Measurements from ENCODE around the gene RTKN2. TPM values are rescaled to one million over a fixed set of nuclear protein-coding genes. Genes with fewer than 3 reads are reported as not detected.

RTKN2 gene
- total and polyA plus RNA-seq, 9 of the 15 experiments (the other 6 are each of a cell fraction or from before 2014, with no cell fraction given): 0.03 to 0.11 (median 0.05) TPM; not detected in 2

DNA sequence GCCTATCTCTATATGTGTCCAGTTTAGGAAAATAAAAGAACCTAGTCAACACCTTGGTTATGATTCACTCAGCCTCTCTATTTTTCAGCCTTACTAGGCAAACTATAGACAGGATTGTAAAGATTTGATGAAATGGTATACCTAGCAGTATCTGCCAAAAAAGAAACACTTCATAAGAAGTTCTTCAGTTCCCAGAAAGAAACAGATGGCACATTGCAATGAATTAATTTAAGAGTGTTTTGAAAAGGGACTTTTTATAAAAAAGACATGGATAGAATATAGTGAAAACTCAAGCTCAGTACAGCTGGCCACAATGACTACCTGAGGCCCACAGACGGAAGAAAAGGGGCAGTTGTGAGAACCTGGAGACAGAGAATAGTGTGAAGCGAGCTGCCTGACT lies 40.6 kb upstream of the RTKN2 start:
- H3K9ac ChIP-seq (ENCODE audit: insufficient read depth in 1 of 2, low read depth in 2 of 2, low read length in 2 of 2): no peak overlapping the region
- no peak overlapping the region for H3K27ac ChIP-seq (ENCODE audit: extremely low read depth, low read depth, low read length)
- ATAC-seq (no peak), FAIRE-seq (no peak), DNase-seq (ENCODE audit: extremely low read depth in 1 of 4, low spot score in 3 of 4) (no peak)
- H3K79me2 ChIP-seq (ENCODE audit: control insufficient read depth, insufficient read depth, low read length): no peaks in the 10 kb centered on the region
- intact Hi-C loops (cut with micrococcal nuclease) (no loop called here), in situ Hi-C loops (cut with MboI) (no loop called here)
- no peaks in the 10 kb centered on the region for H3K27me3 ChIP-seq (ENCODE audit: control insufficient read depth in 2 of 2, insufficient read depth in 2 of 2, low read length in 2 of 2)
- H2AFZ ChIP-seq (ENCODE audit: low read depth, low read length): no peak overlapping the region
- no peaks in the 10 kb centered on the region for H4K20me1 ChIP-seq (replicated peaks; ENCODE audit: control insufficient read depth, insufficient read depth, low read length)
- no peak overlapping the region for H3K4me3 ChIP-seq
- no peaks in the 10 kb centered on the region for H3K36me3 ChIP-seq (ENCODE audit: control insufficient read depth, insufficient read depth, low read length)
- no peaks in the 10 kb centered on the region for H3K9me3 ChIP-seq (replicated peaks; ENCODE audit: control insufficient read depth, insufficient read depth, low read depth, low read length)
- no peaks in the 10 kb centered on the region for H3K9me1 ChIP-seq (ENCODE audit: control insufficient read depth, insufficient read depth, low read length)
- TF ChIP-seq ZNF507 (tag; conservative IDR thresholded peaks at IDR 0.05) (no peak), GABPB2 (CRISPR knock-in tag; conservative IDR thresholded peaks at IDR 0.05) (no peak), TBL1XR1 (IDR thresholded peaks at IDR 0.05; ENCODE audit: low read length in 2 of 2) (no peak), KDM5B (IDR thresholded peaks at IDR 0.05; ENCODE audit: insufficient replicate concordance, low read depth, low read length) (no peak), ZBTB1 (CRISPR knock-in tag; IDR thresholded peaks at IDR 0.05; ENCODE audit: borderline replicate concordance, low read depth) (no peak), MYNN (IDR thresholded peaks at IDR 0.05) (no peak), MYNN (CRISPR knock-in tag; IDR thresholded peaks at IDR 0.05) (no peak), ZNF3 (CRISPR knock-in tag; IDR thresholded peaks at IDR 0.05) (no peak), SMARCA5 (IDR thresholded peaks at IDR 0.05) (no peak), ZSCAN29 (IDR thresholded peaks at IDR 0.05) (no peak), PHF21A (IDR thresholded peaks at IDR 0.05; ENCODE audit: borderline replicate concordance, low read depth) (no peak), U2AF2 (optimal IDR thresholded peaks at IDR 0.05; ENCODE audit: low read depth, low read length) (no peak), BHLHE40 (IDR thresholded peaks at IDR 0.05; ENCODE audit: low read length) (no peak), MAZ (CRISPR knock-in tag; conservative IDR thresholded peaks at IDR 0.05 in 1 of 2, IDR thresholded peaks at IDR 0.05 in 1 of 2) (no peak), MEF2A (IDR thresholded peaks at IDR 0.05; ENCODE audit: control insufficient read depth, low read depth, low read length) (no peak), STAT5B (CRISPR knock-in tag; IDR thresholded peaks at IDR 0.05) (no peak)
- TF ChIP-seq, protein P1, sequence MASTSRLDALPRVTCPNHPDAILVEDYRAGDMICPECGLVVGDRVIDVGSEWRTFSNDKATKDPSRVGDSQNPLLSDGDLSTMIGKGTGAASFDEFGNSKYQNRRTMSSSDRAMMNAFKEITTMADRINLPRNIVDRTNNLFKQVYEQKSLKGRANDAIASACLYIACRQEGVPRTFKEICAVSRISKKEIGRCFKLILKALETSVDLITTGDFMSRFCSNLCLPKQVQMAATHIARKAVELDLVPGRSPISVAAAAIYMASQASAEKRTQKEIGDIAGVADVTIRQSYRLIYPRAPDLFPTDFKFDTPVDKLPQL (IDR thresholded peaks at IDR 0.05; ENCODE audit: extremely low read depth, insufficient read length): no peak
- TF ChIP-seq, protein P2, sequence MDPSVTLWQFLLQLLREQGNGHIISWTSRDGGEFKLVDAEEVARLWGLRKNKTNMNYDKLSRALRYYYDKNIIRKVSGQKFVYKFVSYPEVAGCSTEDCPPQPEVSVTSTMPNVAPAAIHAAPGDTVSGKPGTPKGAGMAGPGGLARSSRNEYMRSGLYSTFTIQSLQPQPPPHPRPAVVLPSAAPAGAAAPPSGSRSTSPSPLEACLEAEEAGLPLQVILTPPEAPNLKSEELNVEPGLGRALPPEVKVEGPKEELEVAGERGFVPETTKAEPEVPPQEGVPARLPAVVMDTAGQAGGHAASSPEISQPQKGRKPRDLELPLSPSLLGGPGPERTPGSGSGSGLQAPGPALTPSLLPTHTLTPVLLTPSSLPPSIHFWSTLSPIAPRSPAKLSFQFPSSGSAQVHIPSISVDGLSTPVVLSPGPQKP (CRISPR knock-in tag; IDR thresholded peaks at IDR 0.05): no peak
- ChIA-PET POLR2A (no interaction called here), CTCF (ENCODE audit: low intra/inter-chr PET ratio) (no interaction called here)
- BruUV-seq (replicated peaks): no TSS peak
- no peak overlapping the region for H3K4me2 ChIP-seq (ENCODE audit: insufficient read depth, low read length)
- 3% methylated on average over 2 of the region's 2 CpGs for WGBS (ENCODE audit: insufficient coverage, low coverage, missing lambda C conversion rate)
- H3K4me1 ChIP-seq (replicated peaks in 1 of 2; ENCODE audit: control insufficient read depth in 2 of 2, insufficient read depth in 2 of 2, low read length in 2 of 2): no peaks in the 10 kb centered on the region

All from K562 (cell line).